GM19240 (cell line): Measurements from ENCODE around the gene CTSA.
"Not testable (repeated sequence)": the region's sequence is repeated elsewhere in the genome, so short reads cannot be mapped to it uniquely, and the experiment has no call there.

ENCODE experiments used
- DNase-seq: peaks from one replicate; pipeline ENCODE4 v3.0.0; 2011; ENCODE audit warnings: low spot score; ENCODE audit not compliant: insufficient read length

CTSA gene

DNA sequence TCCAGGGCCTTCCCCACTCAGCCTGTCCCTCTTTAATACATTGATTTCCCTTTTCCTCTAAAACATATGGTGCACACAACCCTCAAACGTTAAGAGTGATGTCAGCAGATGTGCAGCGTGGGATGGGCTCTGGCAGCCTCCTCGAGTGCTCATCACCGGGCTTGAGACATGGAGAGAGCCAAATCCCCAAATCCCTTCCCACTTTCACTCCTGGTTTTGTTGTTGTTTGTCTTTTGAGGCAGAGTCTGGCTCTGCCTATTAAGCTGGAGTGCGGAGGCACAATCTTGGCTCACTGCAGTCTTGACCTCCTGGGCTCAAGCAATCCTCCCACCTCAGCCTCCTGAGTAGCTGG, 26.6 kb downstream of the CTSA start:
- no peak for DNase-seq

DNA sequence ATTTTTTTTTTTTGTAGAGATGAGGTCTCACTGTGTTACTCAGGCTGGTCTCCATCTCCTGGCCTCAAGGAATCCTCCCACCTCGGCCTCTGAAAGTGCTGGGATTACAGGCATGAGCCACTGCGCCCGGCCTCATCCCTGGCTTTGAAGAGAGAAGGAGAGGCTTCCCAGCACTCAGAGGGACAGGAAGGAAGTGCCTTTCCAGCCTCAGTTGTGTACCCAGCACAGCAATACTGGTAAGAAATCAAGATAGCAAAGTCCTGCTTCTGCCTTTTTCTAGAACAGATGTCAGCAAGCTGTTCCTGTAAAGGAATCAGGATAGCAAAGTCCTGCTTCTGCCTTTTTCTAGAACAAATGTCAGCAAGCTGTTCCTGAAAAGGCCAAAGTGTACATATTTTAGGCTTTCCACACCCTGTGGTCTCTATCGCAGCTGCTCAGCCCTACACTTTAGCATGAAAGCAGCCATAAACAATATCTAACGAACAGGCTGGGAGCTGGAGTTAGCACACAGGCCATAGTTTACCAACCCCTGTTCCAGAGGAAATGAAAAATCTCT, 27.1 kb downstream of the CTSA start:
- DNase-seq = no peak

DNA sequence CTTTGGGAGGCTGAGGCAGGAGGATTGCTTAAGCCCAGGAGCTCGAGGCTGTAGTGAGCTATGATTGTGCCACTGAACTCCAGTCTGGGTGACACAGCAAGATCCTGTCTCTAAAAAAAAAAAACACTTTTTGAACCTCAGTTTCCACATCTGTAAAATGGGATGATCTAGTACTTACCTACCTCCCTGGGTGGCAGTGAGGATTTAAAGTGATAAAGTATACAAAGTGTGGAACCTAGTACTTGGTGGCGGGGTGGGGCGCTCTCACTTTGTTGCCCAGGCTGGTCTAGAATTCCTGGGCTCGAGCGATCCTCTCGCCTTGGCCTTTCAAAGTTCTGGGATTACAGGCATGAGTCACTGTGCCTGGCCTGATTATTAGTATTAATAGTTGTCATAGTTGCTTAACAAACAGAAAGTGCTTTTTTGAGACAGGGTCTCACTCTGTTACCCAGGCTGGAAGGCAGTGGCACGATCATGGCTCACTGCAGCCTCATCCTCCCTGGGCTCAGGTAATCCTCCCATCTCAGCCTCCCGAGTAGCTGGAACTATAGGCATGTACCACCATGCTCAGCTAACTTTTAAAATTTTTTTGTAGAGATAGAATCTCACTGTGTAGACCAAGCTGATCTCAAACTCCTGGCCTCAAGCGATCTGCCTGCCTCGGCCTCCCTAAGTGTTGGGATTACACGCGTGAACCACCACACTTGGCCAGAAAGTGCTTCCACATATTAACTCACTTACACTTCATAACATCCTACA, 27.8 kb downstream of the CTSA start:
- no peak for DNase-seq

DNA sequence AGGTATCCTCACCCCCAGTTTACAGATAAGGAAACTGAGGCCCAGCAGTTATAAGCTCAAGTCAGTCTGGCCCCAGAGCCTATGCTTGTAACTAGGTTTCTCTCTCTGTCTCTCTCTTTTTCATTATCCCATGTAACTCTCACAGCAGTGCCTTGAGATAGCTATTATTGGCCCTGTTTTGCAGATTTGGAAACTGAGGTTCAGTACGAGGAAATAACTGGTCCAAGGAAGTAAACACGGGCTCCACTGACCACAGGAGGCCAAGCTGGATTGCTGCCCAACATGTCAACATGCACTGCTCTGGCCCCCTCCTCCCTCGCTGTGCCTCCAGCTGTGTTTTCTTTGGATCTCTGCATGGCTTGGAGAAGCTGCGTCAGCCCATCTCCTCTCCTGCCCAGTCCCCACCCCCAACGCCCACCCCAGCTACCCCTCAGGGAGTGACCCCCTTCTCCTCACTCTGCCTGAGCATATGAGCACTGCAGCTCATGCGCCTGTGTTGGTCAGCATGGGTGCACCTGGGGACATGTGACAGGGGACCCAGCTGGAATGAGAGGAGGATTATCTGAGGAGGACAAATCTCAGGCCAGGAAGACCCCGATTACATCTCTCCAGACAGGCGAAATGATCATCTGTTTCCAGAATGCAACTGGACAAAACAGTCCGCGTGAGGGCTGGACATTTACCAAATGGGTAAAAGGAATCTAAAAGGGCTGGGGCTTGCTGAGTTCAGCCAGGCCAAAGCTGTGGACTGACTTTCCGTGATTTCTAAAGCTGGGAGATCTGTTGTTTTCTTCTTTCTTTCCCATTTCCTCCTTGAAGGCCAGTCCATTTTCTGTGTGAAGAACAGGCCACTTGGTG, 28.6 kb downstream of the CTSA start:
- no peak for DNase-seq

DNA sequence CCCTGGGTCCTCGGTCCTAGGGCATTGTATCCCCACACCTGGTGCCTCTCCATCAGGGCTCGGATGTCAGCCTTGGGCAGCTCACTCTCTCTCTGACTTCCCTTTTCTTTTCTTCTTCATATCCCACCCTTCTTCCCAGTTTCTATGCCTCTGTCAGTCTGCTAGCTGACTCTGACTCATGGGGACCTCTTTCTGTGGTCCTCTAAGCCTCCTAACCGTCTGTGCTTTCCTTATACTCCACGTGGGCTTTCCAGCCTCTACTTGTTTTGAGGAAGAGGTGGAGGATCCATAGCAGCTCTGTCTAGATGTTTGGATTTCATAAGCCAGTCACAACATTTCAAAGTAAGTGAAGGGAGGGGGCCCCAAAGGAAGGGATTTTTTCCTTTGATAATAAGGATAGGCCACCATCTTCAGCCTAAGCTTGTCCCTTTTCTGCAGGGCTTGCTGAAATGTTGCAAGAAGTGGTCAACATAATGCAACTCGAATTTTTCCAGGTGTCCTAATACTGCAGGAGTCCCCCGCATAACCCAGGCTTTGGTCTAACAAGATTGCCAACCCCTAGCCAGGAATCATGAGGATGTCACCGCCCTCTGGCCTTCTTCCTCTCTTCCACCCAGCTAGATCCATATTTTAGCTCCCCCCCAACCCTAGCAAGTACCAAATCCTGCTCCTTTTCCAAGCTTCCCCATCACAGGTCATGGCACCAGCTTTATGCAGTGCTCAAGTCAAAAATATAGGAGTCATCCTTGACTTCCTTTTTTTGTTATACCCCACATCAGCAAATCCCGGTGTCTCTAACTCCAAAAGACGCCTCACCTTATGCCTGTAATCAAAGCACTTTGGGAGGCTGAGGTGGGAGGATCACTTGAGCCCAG, 29.6 kb downstream of the CTSA start:
- no peak for DNase-seq

DNA sequence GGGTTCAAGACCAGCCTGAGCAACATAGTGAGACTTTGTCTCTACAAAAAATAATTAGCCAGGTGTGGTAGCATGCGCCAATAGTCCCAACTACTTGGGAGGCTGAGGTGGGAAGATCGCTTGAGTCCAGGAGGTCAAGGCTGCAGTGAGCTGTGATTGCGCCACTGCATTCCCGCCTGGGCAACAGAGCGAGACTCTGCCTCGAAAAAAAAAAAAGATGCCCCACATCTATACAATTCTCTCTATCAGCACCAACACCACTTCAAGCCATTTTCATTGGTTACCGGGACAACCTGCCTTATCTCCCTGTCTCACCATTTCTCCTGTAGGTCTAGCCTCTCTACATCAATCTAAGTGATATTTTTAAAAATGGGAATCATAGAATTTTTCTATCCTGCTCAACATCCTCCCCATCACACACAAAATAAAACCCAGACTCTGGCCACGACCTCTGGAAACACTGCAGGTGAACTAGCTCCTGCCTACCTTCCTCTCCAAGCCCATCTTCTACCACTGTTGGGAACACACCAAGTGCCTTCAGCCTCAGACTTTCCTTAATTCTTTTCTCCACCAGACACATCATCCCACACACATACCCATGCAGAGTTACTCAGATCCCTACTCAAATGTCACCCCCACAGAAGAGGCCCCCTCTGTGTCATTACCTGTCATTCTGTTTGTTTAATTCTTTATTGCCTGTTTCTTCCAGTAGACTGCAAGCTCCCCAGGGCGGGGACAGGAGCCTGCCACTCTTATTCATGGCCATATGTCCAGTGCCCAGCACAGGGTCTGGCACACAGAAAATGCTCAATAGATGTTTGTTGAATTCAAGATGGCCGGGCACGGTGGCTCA, 30.4 kb downstream of the CTSA start:
- DNase-seq = no peak

DNA sequence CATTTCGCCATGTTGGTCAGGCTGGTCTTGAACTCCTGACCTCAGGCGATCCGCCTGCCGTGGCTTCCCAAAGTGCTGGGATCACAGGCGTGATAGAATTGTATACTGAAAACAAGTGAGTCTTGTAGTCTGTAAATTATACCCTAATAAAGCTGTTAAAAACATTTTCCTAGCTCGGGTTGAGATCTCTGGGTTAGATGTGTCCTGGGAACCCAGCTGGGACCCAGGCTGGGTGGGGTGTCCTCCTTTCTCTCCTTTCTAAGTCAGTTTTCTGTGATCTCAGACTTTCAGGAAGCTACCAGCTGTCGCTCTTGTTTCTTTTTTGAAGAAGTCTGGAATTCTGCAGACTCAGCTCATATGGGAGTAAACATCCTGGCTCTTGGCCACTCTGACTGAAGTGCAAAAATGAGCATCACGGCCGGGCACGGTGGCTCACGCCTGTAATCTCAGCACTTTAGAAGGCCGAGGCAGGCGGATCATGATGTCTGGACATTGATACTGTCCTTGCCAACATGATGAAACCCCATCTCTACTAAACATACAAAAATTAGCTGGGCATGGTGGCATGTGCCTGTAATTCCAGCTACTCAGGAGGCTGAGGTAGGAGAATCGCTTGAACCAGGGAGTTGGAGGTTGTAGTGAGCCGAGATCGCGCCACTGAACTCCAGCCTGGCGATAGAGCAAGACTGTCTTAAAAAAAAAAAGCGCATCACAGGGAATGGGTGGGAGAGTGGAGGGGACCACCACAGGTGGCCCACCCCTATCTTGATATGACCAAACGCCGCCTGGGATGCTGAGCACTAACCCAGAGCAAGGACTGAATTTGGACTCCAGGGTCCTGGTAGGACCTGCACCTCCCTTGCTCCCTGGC, 33.5 kb downstream of the CTSA start:
- no peak for DNase-seq

DNA sequence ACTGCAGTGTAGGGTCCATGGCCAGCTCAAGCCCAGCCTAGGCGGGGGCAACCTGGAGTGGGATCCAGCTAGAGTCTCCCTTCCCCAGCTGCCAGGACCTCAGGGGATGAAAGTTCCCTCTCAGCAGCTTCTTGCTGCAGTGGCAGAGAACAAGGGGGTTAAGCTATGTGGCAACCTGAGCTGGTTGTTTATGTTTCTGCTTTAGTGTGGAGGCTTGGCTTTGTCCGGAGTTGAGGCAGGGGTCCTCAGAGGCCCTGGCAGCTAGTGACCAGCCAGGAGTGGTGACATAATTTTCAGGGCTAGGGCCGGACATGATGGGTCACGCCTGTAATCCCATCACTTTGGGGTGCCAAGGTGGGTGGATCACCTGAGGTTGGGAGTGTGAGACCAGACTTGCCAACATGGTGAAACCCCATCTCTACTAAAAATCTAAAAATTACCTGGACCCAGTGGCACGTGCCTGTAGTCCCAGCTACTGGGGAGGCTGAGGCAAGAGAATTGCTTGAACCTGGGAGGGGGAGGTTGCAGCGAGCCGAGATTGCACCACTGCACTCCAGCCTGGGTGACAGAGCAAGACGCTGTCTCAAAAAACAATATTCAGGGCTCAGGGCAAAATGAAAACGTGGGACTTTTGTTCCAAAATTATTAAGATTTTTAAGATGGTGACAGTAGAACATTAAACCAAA, 34.8 kb downstream of the CTSA start:
- DNase-seq = no peak

DNA sequence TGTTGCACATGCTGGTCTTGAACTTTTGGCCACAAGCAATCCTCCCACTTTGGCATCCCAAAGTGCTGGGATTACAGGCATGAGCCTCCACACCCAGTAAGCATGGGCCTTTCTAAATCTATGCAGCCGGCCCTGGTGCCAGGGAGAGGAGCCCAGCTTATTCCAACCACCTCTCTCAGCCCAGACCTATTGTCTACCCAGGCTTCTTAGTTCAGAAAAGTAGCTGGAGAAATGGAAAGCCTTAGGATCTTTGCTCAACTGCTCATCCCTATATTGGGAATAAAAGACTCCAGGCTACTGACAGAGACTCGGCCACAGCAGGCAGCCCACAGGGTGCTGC, 35.6 kb downstream of the CTSA start:
- no peak for DNase-seq

DNA sequence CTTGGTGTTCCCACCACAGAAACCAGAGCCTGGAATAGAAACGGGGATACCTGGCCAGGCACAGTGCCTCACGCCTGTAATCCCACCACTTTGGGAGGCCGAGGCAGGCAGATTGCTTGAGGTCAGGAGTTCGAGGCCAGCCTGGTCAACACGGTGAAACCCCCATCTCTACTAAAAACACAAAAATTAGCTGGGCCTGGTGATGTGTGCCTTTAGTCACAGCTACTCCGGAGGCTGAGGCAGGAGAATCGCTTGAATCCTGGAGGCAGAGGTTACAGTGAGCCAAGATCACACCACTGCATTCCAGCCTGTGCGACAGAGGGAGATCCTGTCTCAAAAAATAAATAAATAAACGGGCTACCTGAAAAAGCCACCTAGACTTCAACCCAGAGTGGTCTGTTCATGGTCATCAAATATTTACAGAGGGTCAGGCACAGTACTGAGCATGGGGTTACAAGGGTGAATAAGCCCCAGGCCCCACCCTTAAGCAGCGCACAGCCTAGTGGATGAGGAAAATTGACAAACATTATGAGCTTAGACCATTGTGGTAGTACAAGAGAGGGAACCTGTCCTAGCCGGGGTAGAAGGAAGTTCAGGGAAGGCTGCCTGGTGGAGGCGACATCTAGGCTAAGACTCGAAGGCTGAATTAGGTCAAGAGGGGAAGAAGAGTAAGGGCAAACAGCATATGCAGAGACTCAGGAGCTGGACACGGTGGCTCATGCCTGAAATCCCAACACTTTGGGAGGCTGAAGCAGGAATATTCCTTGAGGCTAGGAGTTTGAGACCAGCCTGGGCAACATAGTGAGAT, 36.1 kb downstream of the CTSA start:
- no peak for DNase-seq

DNA sequence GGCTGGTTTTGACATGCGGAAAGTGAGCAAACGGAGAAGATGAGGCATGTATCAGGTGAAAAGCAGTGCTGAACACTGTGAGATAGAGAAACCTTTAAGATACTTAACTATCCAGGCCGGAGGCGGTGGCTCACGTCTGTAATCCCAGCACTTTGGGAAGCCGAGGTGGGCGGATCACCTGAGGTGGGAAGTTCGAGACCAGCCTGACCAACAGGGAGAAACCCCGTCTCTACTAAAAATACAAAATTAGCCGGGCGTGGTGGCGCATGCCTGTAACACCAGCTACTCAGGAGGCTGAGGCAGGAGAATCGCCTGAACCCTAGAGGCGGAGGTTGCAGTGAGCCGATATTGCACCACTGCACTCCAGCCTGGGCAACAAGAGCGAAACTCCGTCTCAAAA, 40.5 kb downstream of the CTSA start:
- DNase-seq = not testable (repeated sequence)

DNA sequence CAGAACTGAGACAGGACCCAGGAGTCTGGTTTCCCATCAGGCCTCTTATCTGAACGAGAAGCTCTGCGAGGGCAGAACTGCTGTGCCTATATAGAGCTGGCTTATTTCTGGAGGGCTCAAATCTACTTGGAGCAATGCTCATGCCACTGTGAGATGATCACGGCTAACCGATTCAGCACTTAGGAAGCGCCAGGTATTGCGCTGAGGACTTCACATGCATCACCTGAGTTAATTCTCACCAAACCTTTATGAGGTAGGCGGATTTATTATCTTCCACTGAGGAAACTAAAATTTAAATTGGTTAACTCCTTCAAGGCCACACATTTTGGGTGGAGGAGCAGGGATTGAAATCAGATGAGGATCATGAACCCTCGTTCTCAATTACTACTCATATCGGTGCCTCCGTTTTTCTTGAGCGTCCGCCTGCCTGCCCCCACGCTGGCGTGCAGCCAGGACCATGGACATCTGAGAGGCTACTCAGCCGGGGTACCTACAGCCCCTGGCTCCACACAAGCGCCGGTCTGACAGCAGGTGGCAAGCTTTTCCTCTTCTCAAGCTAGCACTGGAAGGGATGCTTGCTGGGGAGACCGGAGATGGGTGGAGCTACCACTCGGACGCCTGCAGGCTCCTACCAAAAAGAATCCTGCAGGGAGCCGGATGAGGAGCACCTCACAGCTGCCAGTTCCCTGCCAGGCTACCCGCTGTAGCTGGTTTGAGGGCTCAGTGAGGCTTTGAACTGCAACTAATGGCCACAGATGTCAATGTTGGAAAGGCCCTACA, 42.3 kb downstream of the CTSA start:
- peak; percentile 44 for DNase-seq

DNA sequence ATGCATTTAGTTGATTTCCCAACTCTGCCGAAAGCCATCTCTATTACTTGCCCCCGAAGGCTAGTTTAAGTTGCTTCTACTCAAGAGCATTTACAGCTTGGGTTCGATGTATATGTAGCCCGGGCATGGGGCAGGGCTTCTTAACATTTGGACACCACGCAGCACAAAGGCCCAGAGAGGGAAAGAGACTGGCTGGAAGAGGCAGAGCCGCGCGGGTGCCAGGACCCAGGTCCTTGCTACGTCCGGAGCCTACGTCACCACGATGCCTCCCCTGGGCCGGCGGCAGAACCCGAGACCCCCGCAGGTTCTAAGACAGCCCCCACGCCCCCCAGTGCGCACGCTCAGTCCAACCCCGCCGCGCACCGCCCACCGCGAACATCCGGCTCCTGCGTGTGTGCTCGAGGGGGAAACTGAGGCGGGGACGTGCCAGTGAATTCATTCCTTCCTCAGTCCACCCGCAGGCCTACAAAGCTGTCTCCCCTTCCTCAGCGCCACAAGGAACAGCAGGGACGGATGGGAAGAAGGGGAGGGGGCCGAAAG, 43.0 kb downstream of the CTSA start:
- DNase-seq = no peak

DNA sequence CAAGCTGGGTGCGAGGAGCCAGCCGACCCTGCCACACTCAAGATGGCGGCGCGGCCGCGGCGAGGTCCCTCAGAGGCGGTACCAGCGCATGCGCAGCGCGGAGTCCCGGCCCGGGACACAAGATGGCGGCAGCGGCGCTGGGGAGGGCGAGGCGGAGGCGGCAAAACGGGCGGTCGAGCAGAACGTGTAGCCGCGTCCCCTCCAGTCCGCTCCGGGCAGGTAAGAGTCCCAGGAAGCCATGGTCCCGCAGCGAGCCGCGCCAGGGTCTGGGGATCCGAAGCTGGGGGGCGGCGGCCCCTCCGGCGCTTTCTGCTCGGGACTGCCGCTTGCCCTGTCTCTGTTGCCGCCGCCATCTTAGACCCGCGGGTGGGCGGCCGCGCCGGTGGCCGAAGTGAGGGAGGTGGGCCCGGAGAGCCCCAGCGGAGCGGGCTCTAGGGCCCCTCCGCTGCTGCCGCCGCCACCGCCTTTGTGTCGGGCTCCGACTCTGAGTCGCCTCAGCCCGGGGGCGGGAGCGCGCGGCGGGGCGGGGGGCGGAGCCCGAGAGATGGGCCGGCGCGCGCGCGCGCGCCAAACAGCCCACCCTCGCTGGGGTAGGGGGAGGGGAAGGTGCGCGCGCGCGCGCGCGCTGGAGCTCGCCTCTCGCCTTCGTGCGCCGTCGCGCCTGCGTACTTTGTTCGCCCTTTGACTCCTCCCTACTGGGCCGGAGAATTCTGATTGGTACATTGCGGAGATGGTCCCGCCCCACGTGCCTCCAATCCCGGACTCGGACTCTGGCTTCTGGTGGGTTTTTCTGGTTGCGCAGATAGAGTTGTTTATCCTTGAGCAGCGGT, 43.7 kb downstream of the CTSA start, which contains the start of gene PCIF1:
Gene PCIF1 (plus strand): TSS at position 98 of the 830 bp plus-strand sequence. CDS start 4,317 bp downstream, outside the sequence.
- peak; percentile 99 for DNase-seq

DNA sequence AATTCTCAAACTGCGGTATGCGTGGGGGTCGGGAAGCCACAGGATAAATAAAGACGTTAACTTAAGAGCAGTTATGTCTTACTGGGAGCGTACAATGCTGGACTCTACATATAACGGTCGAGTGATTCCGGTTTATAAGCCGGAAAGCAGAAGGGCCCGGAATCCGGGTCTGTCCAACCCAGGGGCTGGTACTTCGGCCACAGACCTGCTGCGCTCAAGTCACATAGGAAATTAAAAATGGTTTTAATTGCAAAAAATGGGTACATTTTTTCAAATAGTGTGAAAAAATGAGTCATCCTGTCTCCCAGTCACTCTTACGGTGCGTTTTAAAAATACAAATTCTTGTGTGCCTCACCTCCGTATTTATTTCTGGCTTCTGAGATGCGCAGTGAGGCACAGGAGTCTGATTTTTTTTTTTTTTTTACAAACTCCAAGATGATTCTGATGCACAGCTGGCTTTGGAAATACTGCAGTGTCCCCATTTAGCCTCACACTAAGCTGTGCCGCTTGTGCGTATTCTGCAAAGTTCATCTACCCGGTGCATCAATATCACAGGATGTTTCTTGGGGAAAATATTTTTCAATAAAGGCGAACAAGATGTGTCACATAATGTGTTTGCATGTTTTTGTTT, 44.4 kb downstream of the CTSA start:
- no peak for DNase-seq

DNA sequence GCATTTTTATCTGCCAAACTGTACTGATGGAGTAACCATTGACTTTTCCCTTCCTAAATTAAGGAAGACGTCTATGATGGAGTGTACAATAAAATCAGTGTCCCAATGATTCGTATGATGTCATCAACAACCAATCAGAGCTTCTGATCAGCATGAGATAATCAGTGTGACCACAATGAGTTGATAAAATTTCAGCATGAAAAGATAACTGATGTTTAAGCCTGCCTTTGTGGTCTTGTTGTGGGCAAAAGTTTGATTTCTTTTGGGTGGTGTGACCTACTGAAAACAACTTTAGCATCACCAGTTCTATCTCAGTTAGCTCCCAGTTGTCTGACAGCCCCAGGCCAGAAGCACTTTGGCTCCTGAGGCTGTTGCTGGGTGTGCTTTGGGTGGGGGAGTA, 46.6 kb downstream of the CTSA start:
- no peak for DNase-seq
